BE2C (cell line): ENCODE data around the gene CHD1.

Source experiments
- DNase-seq: peaks from one replicate; pipeline ENCODE4 v3.0.0-alpha.2; 2020
- H3K27me3 ChIP-seq: fragments of 250-450 bp; sonication (Bioruptor Pico); 2 replicates; pipeline ENCODE4 v1.5.1; 2020; ENCODE audit warnings: mild to moderate bottlenecking
- H3K36me3 ChIP-seq: fragments of 250-450 bp; sonication (Bioruptor Pico); 2 replicates; pipeline ENCODE4 v1.5.1; 2020; ENCODE audit warnings: mild to moderate bottlenecking
- H3K4me1 ChIP-seq: fragments of 250-450 bp; sonication (Bioruptor Pico); 2 replicates; pipeline ENCODE4 v1.5.1; 2020
- H3K4me3 ChIP-seq: 2 replicates; pipeline ENCODE4 v1.5.1; 2011; ENCODE audit warnings: low read depth, low read length
- H3K9me3 ChIP-seq: fragments of 250-450 bp; sonication (Bioruptor Pico); 2 replicates; pipeline ENCODE4 v1.5.1; 2020
- CTCF ChIP-seq: IDR thresholded peaks from 2 replicates; pipeline ENCODE4 v1.5.1; 2012; ENCODE audit warnings: mild to moderate bottlenecking, low read depth, low read length

Gene CHD1

GRCh38 chr5:98898743-98899142 lies 30.1 kb downstream of the CHD1 start:
- H3K4me1 ChIP-seq, result no peaks in the 10 kb centered on the region
- H3K9me3 ChIP-seq, result no peaks in the 10 kb centered on the region
- H3K4me3 ChIP-seq, result no peak overlapping the region
- TF ChIP-seq CTCF, result no peak
- no peak for DNase-seq
- no peaks in the 10 kb centered on the region for H3K27me3 ChIP-seq
- peaks cover 94% of the 10 kb centered on the region for H3K36me3 ChIP-seq

GRCh38 chr5:98891591-98891990 lies 37.2 kb downstream of the CHD1 start:
- Histone ChIP-seq H3K36me3 (peaks cover 96% of the 10 kb centered on the region), H3K4me3 (no peak overlapping the region), H3K27me3 (no peaks in the 10 kb centered on the region), H3K9me3 (no peaks in the 10 kb centered on the region), H3K4me1 (no peaks in the 10 kb centered on the region)
- no peak for DNase-seq
- no peak for TF ChIP-seq CTCF

- DNase-seq, result no peak
- H3K36me3 ChIP-seq, result peaks cover 93% of the 10 kb centered on the region
- no peaks in the 10 kb centered on the region for H3K9me3 ChIP-seq
- no peaks in the 10 kb centered on the region for H3K4me1 ChIP-seq
- no peak overlapping the region for H3K4me3 ChIP-seq
- no peak for TF ChIP-seq CTCF
- no peaks in the 10 kb centered on the region for H3K27me3 ChIP-seq
Measured at GRCh38 chr5:98880598-98880997, 48.2 kb downstream of the CHD1 start.

- DNase-seq, result no peak
- no peaks in the 10 kb centered on the region for H3K9me3 ChIP-seq
- H3K4me3 ChIP-seq, result no peak overlapping the region
- H3K27me3 ChIP-seq, result no peaks in the 10 kb centered on the region
- TF ChIP-seq CTCF, result no peak
- H3K4me1 ChIP-seq, result no peaks in the 10 kb centered on the region
- H3K36me3 ChIP-seq, result peaks cover 93% of the 10 kb centered on the region
Measured at GRCh38 chr5:98880151-98880550, 48.7 kb downstream of the CHD1 start.

GRCh38 chr5:98877600-98877999 lies 51.2 kb downstream of the CHD1 start:
- H3K36me3 ChIP-seq, result peaks cover 96% of the 10 kb centered on the region
- no peak overlapping the region for H3K4me3 ChIP-seq
- no peaks in the 10 kb centered on the region for H3K9me3 ChIP-seq
- no peaks in the 10 kb centered on the region for H3K27me3 ChIP-seq
- no peaks in the 10 kb centered on the region for H3K4me1 ChIP-seq
- no peak for DNase-seq
- TF ChIP-seq CTCF, result no peak

- peaks cover 91% of the 10 kb centered on the region for H3K36me3 ChIP-seq
Measured at GRCh38 chr5:98872674-98873073, 56.1 kb downstream of the CHD1 start.

More at GRCh38 chr5:98872674-98873073, 56.1 kb downstream of the CHD1 start:
- Histone ChIP-seq H3K9me3 (no peaks in the 10 kb centered on the region), H3K27me3 (no peaks in the 10 kb centered on the region), H3K4me1 (no peaks in the 10 kb centered on the region), H3K4me3 (no peak overlapping the region)
- no peak for TF ChIP-seq CTCF
- no peak for DNase-seq
